Endodermal cell (in vitro differentiated cells): ENCODE measurements around the gene PNPLA6. TPM values are rescaled to one million over a fixed set of nuclear protein-coding genes. Genes with fewer than 3 reads are reported as not detected.
A peak's percentile ranks its signal among the peaks of the same experiment; 100 is the strongest.

ENCODE experiments used
- DNase-seq: peaks from one replicate; pipeline ENCODE4 v3.0.0-alpha.2; 2017
- H3K27ac ChIP-seq: 2 replicates; pipeline ENCODE4 v1.5.1; 2013; ENCODE audit warnings: mild to moderate bottlenecking, low read depth, low read length, moderate library complexity
- H3K27me3 ChIP-seq: 2 replicates; pipeline ENCODE4 v1.6.1; 2013; ENCODE audit warnings: mild to moderate bottlenecking, low read length, moderate library complexity; ENCODE audit not compliant: insufficient read depth, control insufficient read depth, poor library complexity, severe bottlenecking
- H3K36me3 ChIP-seq: 2 replicates; pipeline ENCODE4 v1.7.0; 2013; ENCODE audit warnings: mild to moderate bottlenecking, low read length, moderate library complexity; ENCODE audit not compliant: control insufficient read depth, insufficient read depth
- H3K4me1 ChIP-seq: one replicate; pipeline ENCODE4 v1.7.0; 2013; ENCODE audit warnings: low read length; ENCODE audit not compliant: control insufficient read depth, insufficient read depth
- H3K4me3 ChIP-seq: 2 replicates; pipeline ENCODE4 v1.5.1; 2013; ENCODE audit warnings: mild to moderate bottlenecking, low read length, moderate library complexity
- H3K9ac ChIP-seq: 2 replicates; pipeline ENCODE4 v1.6.1; 2013; ENCODE audit warnings: mild to moderate bottlenecking, low read length, moderate library complexity; ENCODE audit not compliant: poor library complexity, severe bottlenecking; ENCODE audit errors: extremely low read depth
- H3K9me3 ChIP-seq: 2 replicates; pipeline ENCODE4 v1.6.1; 2013; ENCODE audit warnings: mild to moderate bottlenecking, low read length, moderate library complexity; ENCODE audit not compliant: control insufficient read depth
- H3K27ac Mint-ChIP-seq: 2 replicates; pipeline ENCODE4 v1.8.0; 2020; ENCODE audit warnings: mixed read lengths
- H3K27me3 Mint-ChIP-seq: 2 replicates; pipeline ENCODE4 v1.8.0; 2021; ENCODE audit warnings: mild to moderate bottlenecking, mixed read lengths; ENCODE audit not compliant: insufficient read depth
- H3K36me3 Mint-ChIP-seq: 2 replicates; pipeline ENCODE4 v1.8.0; 2020; ENCODE audit warnings: low read depth, mixed read lengths
- H3K4me1 Mint-ChIP-seq: 2 replicates; pipeline ENCODE4 v1.8.0; 2020; ENCODE audit warnings: mixed read lengths
- H3K4me3 Mint-ChIP-seq: 2 replicates; pipeline ENCODE4 v1.8.0; 2020; ENCODE audit warnings: mild to moderate bottlenecking, moderate library complexity, mixed read lengths
- H3K9me3 Mint-ChIP-seq: 2 replicates; pipeline ENCODE4 v1.8.0; 2020; ENCODE audit warnings: mild to moderate bottlenecking, mixed read lengths
- CTCF ChIP-seq: fragments of 200-600 bp; sonication (generic); conservative IDR thresholded peaks from 2 replicates; pipeline ENCODE4 v1.5.0; 2021; ENCODE audit warnings: antibody characterized with exemption, mild to moderate bottlenecking
- WGBS, 2 experiments: methylation state at CpG; one replicate each; pipeline versions ENCODE4 v1.1.5 to v1.1.7; 2013; ENCODE audit warnings: missing lambda C conversion rate in 2 of 2, mixed read lengths in 1 of 2; ENCODE audit not compliant: insufficient coverage in 1 of 2, insufficient read length in 1 of 2; 5-methylcytosine and 5-hydroxymethylcytosine counted together
- total RNA-seq, 2 donors: library from RNA; stranded (reverse); fragmentation: NEBNext Ultra II Directional in 1 of 2; extraction: Animal tissue kit (Norgen Biotek cat#: 25700) in 1 of 2; gene quantifications; 2 replicates in 1 of 2; 3 replicates in 1 of 2; pipeline ENCODE4 v1.2.1, GENCODE V29; 2021

Gene PNPLA6
- total RNA-seq, 2 donors from 2014 or later = 86.1 to 124 TPM

DNA sequence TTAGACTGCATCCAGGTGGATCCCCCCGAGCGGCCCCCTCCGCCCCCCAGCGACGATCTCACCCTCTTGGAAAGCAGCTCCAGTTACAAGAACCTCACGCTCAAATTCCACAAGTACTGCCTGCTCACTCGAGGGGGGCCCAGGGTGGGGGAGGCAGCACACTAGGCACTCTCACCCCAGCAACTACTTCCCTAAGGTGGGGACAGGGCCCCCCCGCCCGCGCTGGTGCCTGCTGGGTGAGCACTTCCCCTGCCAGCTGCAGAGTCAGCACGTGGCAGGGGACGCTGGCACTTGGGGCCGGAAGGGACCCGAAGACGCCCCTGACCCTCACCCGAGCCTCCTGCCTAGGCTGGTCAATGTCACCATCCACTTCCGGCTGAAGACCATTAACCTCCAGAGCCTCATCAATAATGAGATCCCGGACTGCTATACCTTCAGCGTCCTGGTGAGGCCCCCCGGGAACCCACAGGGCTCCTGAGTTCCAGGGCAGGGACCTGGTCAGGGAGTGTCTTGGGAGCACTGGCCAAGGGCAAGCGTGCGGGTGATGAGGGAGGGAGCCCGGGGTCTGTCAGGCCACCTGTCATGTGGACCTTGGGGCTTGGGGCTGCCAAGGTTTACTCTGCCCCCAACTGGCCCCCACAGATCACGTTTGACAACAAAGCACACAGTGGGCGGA, 7.9 kb upstream of the PNPLA6 start:
- DNase-seq = no peak
- Histone ChIP-seq H3K4me1 (peaks cover 7% of the 10 kb centered on the region), H3K27me3 (no peaks in the 10 kb centered on the region), H3K36me3 (peaks cover 4% of the 10 kb centered on the region), H3K9ac (no peak overlapping the region), H3K27ac (no peak overlapping the region), H3K4me3 (no peak overlapping the region), H3K9me3 (no peaks in the 10 kb centered on the region)
- H3K27me3 Mint-ChIP-seq = no peaks in the 10 kb centered on the region
- TF ChIP-seq CTCF = no peak
- 91 to 94% methylated on average over 14 to 25 of the region's 25 CpGs for WGBS, 2 experiments
- H3K9me3 Mint-ChIP-seq = no peaks in the 10 kb centered on the region
- H3K36me3 Mint-ChIP-seq = peaks cover 28% of the 10 kb centered on the region
- no peaks in the 10 kb centered on the region for H3K4me1 Mint-ChIP-seq
- H3K27ac Mint-ChIP-seq = no peak overlapping the region
- H3K4me3 Mint-ChIP-seq = no peak overlapping the region

- Histone ChIP-seq H3K4me1 (peaks cover 5% of the 10 kb centered on the region), H3K27me3 (no peaks in the 10 kb centered on the region), H3K27ac (no peak overlapping the region), H3K9ac (no peak overlapping the region), H3K9me3 (no peaks in the 10 kb centered on the region), H3K4me3 (no peak overlapping the region), H3K36me3 (peaks cover 4% of the 10 kb centered on the region)
- no peak overlapping the region for H3K27ac Mint-ChIP-seq
- H3K9me3 Mint-ChIP-seq = no peaks in the 10 kb centered on the region
- H3K4me3 Mint-ChIP-seq = no peak overlapping the region
- DNase-seq = peak; percentile 37
- no peaks in the 10 kb centered on the region for H3K4me1 Mint-ChIP-seq
- TF ChIP-seq CTCF = no peak
- H3K36me3 Mint-ChIP-seq = peaks cover 28% of the 10 kb centered on the region
- WGBS, 2 experiments = 90 to 96% methylated on average over 6 to 7 of the region's 7 CpGs
- H3K27me3 Mint-ChIP-seq = no peaks in the 10 kb centered on the region
These were observed 7.4 kb upstream of the PNPLA6 start for GRCh38 chr19:7528192-7528519.

- H3K9me3 ChIP-seq = no peaks in the 10 kb centered on the region
- Mint-ChIP-seq H3K27me3 (no peaks in the 10 kb centered on the region), H3K27ac (no peak overlapping the region), H3K36me3 (peaks cover 28% of the 10 kb centered on the region), H3K9me3 (no peaks in the 10 kb centered on the region), H3K4me3 (no peak overlapping the region), H3K4me1 (no peaks in the 10 kb centered on the region)
- H3K27me3 ChIP-seq = no peaks in the 10 kb centered on the region
- H3K27ac ChIP-seq = no peak overlapping the region
- H3K4me1 ChIP-seq = no peaks in the 10 kb centered on the region
- peak; percentile 30 for DNase-seq
- no peak overlapping the region for H3K9ac ChIP-seq
- 92 to 95% methylated on average over 29 to 32 of the region's 32 CpGs for WGBS, 2 experiments
- no peak overlapping the region for H3K4me3 ChIP-seq
- TF ChIP-seq CTCF = no peak
- peaks cover 4% of the 10 kb centered on the region for H3K36me3 ChIP-seq
These were observed 6.8 kb upstream of the PNPLA6 start for GRCh38 chr19:7528522-7529245.
